K562 (cell line): ENCODE data around the gene FAM20B. TPM values are rescaled to one million over a fixed set of nuclear protein-coding genes. Genes with fewer than 3 reads are reported as not detected.
A peak's percentile ranks its signal among the peaks of the same experiment; 100 is the strongest.

Experiments used
- CCNT2 ChIP-seq: IDR thresholded peaks from 2 replicates; pipeline ENCODE4 v1.6.1; 2011; ENCODE audit warnings: borderline replicate concordance, low read depth, mild to moderate bottlenecking, moderate library complexity, mixed read lengths, low read length; ENCODE audit not compliant: insufficient read length; ENCODE audit errors: extremely low read depth
- DACH1 ChIP-seq: fragments of 450-650 bp; IDR thresholded peaks from 2 replicates; pipeline ENCODE4 v1.6.1; 2018; ENCODE audit not compliant: partially characterized antibody
- ELF1 ChIP-seq: fragments of 200-800 bp; sonication (Bioruptor generic); IDR thresholded peaks from 2 replicates; pipeline ENCODE4 v1.6.1; 2016; ENCODE audit warnings: missing genetic modification characterization, missing compliant biosample characterization
- HDAC6 ChIP-seq: IDR thresholded peaks from 2 replicates; pipeline ENCODE4 v1.6.1; 2012; ENCODE audit warnings: low read depth, mild to moderate bottlenecking, control low read depth, inconsistent platforms, low read length, moderate library complexity
- HLTF ChIP-seq: fragments of 450-650 bp; IDR thresholded peaks from 2 replicates; pipeline ENCODE4 v1.6.1; 2016
- HMG20A ChIP-seq: fragments of 450-650 bp; formaldehyde crosslinking; conservative IDR thresholded peaks from 2 replicates; pipeline ENCODE4 v1.4.0; 2020; ENCODE audit warnings: mild to moderate bottlenecking, mixed read lengths
- KLF6 ChIP-seq: fragments of 250-450 bp; sonication (Bioruptor Pico); IDR thresholded peaks from 2 replicates; pipeline ENCODE4 v1.4.0; 2020; ENCODE audit warnings: mild to moderate bottlenecking, moderate library complexity, borderline replicate concordance
- NCOR1 ChIP-seq: fragments of 450-650 bp; IDR thresholded peaks from 2 replicates; pipeline ENCODE4 v1.6.1; 2016; ENCODE audit warnings: mild to moderate bottlenecking, moderate library complexity
- PHB ChIP-seq: fragments of 250-450 bp; sonication (Bioruptor Pico); IDR thresholded peaks from 2 replicates; pipeline ENCODE4 v1.5.0; 2021
- POLR2AphosphoS2 ChIP-seq: IDR thresholded peaks from 2 replicates; pipeline ENCODE4 v1.6.1; 2012; ENCODE audit warnings: low read length, improper control_type of control experiment
- SRSF7 ChIP-seq: fragments of 200-400 bp; formaldehyde crosslinking; optimal IDR thresholded peaks from 2 replicates; pipeline ENCODE3; 2017; ENCODE audit warnings: mild to moderate bottlenecking, low read depth, low read length
- U2AF1 ChIP-seq: fragments of 200-400 bp; formaldehyde crosslinking; optimal IDR thresholded peaks from 2 replicates; pipeline ENCODE3; 2017; ENCODE audit warnings: mild to moderate bottlenecking, low read depth, low read length, moderate library complexity
- XRCC4 ChIP-seq: IDR thresholded peaks from one replicate; pipeline ENCODE4 v1.6.1; 2011; ENCODE audit not compliant: insufficient read depth, insufficient read length; ENCODE audit errors: extremely low read depth
- ZKSCAN3 ChIP-seq: fragments of 250-450 bp; sonication (Bioruptor Pico); IDR thresholded peaks from 2 replicates; pipeline ENCODE4 v1.4.0; 2020
- ZNF165 ChIP-seq: fragments of 250-450 bp; sonication (Bioruptor Pico); IDR thresholded peaks from 2 replicates; pipeline ENCODE4 v1.4.0; 2020; ENCODE audit warnings: borderline replicate concordance
- ZNF253 ChIP-seq: fragments of 250-450 bp; sonication (Bioruptor Pico); conservative IDR thresholded peaks from 2 replicates; pipeline ENCODE4 v1.6.1; 2021; ENCODE audit warnings: mild to moderate bottlenecking
- ZNF41 ChIP-seq: fragments of 250-450 bp; sonication (Bioruptor Pico); conservative IDR thresholded peaks from 2 replicates; pipeline ENCODE4 v1.4.0; 2020; ENCODE audit warnings: mild to moderate bottlenecking
- ZSCAN32 ChIP-seq: fragments of 450-650 bp; formaldehyde crosslinking; IDR thresholded peaks from 2 replicates; pipeline ENCODE4 v1.4.0; 2020; ENCODE audit warnings: mild to moderate bottlenecking, moderate library complexity
- polyA plus RNA-seq, 8 experiments: library from polyadenylated mRNA; depleted of rRNA in 4 of 8; stranded (reverse) in 5 of 8; unstranded in 3 of 8; fragments of >200 nt; fragmentation: Nextera tagmentation in 2 of 8; fragmentation: Illumina TruSeq in 1 of 8; extraction: Ambion mirVana in 2 of 8; extraction: Trizol in 1 of 8; gene quantifications; 2 replicates each; pipeline versions ENCODE4 v1.2.1 to v1.2.3, GENCODE V29; 2011 to 2014; ENCODE audit warnings: inconsistent platforms in 1 of 8, missing spikeins in 1 of 8
- total RNA-seq, 7 experiments: library from RNA; depleted of rRNA in 6 of 7; stranded (reverse); fragments of >200 nt in 6 of 7; fragmentation: Illumina TruSeq in 2 of 7; extraction: Trizol in 2 of 7; gene quantifications; 2 replicates each; pipeline versions ENCODE4 v1.2.1 to v1.2.3, GENCODE V29; 2011 to 2021; ENCODE audit warnings: low replicate concordance in 1 of 7
- TF ChIP-seq, protein P1 (sequence below), 2 experiments: fragments of 450-650 bp; conservative IDR thresholded peaks; 2 replicates each; pipeline ENCODE4 v1.6.1; 2017; ENCODE audit warnings: mild to moderate bottlenecking in 2 of 2, moderate library complexity in 2 of 2
- TF ChIP-seq, protein P2 (sequence below): sonication (generic); formaldehyde crosslinking; IDR thresholded peaks from 2 replicates; pipeline ENCODE4 v1.8.1; 2022; ENCODE audit warnings: missing genetic modification reagents
- TF ChIP-seq, protein P3 (sequence below): sonication (generic); formaldehyde crosslinking; IDR thresholded peaks from 2 replicates; pipeline ENCODE4 v1.8.1; 2023; ENCODE audit warnings: mild to moderate bottlenecking, missing genetic modification reagents
- TF ChIP-seq, protein P4 (sequence below): sonication (generic); formaldehyde crosslinking; IDR thresholded peaks from 2 replicates; pipeline ENCODE4 v1.8.1; 2023; ENCODE audit warnings: mild to moderate bottlenecking, missing genetic modification reagents

The FAM20B gene
- total and polyA plus RNA-seq, 9 of the 15 experiments (the other 6 are each of a cell fraction or from before 2014, with no cell fraction given), result 7.2 to 67.5 (median 42.9) TPM

DNA sequence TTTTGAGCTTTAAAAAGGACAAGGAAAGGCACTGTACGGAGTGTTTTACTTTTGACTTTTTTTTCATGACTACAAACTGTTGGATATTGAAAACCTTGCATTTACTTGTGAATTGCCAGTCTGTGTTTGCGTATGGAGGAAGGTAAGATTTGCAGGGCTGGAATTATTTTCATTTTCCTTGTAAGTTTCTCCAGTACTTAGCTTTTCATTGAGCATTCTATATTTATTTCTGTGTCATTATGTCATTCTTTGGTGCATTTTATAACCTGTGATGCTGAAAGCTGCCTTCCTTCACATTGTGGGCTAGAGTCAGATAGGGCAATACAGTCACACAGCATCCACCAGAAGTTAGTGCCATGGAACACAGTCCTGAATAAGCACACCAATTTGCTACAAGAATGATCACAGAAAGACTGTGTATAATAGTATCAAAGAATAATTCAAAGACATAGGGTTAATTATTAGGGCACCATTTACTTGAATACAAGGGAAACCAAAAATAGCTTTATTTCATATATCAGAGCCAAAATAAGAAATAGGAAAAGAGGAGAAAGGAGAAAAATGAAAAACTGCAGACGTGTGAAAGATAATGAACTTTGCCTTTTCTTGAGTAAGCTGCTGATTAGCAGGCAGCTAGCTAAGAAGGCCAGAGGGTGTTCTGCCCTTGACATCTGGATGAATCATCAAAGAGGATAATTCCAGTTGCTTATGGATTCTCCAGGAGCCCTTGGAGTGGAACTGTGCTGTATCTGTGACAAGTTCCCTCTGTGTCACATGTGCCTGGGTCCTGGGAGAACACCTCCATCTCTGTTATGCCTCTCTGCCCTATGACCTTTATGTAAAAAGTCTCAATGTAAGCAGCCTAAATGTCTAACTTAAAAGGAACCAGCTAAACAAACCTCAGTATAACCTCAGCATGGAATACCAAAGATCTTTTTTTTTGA lies 8.0 kb upstream of the FAM20B start (continued):
- TF ChIP-seq HMG20A (no peak), KLF6 (CRISPR knock-in tag) (no peak), SRSF7 (no peak), U2AF1 (no peak), ELF1 (tag) (no peak), DACH1 (no peak), HLTF (no peak), HDAC6 (no peak), ZNF165 (CRISPR knock-in tag) (no peak), ZNF253 (no peak), PHB (CRISPR knock-in tag) (no peak), XRCC4 (no peak), CCNT2 (no peak), POLR2AphosphoS2 (no peak), ZSCAN32 (CRISPR knock-in tag) (no peak), ZNF41 (CRISPR knock-in tag) (no peak), NCOR1 (peak; percentile 48; the same call in 1 of the 2 replicates), ZKSCAN3 (CRISPR knock-in tag) (no peak)
- TF ChIP-seq, protein P1, sequence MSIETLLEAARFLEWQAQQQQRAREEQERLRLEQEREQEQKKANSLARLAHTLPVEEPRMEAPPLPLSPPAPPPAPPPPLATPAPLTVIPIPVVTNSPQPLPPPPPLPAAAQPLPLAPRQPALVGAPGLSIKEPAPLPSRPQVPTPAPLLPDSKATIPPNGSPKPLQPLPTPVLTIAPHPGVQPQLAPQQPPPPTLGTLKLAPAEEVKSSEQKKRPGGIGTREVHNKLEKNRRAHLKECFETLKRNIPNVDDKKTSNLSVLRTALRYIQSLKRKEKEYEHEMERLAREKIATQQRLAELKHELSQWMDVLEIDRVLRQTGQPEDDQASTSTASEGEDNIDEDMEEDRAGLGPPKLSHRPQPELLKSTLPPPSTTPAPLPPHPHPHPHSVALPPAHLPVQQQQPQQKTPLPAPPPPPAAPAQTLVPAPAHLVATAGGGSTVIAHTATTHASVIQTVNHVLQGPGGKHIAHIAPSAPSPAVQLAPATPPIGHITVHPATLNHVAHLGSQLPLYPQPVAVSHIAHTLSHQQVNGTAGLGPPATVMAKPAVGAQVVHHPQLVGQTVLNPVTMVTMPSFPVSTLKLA (conservative IDR thresholded peaks at IDR 0.05), result peak in 1 of 2 experiments; percentile 57; a peak in 2 of 4 replicates
- TF ChIP-seq, protein P2, sequence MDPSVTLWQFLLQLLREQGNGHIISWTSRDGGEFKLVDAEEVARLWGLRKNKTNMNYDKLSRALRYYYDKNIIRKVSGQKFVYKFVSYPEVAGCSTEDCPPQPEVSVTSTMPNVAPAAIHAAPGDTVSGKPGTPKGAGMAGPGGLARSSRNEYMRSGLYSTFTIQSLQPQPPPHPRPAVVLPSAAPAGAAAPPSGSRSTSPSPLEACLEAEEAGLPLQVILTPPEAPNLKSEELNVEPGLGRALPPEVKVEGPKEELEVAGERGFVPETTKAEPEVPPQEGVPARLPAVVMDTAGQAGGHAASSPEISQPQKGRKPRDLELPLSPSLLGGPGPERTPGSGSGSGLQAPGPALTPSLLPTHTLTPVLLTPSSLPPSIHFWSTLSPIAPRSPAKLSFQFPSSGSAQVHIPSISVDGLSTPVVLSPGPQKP (CRISPR knock-in tag), result no peak
- TF ChIP-seq, protein P3, sequence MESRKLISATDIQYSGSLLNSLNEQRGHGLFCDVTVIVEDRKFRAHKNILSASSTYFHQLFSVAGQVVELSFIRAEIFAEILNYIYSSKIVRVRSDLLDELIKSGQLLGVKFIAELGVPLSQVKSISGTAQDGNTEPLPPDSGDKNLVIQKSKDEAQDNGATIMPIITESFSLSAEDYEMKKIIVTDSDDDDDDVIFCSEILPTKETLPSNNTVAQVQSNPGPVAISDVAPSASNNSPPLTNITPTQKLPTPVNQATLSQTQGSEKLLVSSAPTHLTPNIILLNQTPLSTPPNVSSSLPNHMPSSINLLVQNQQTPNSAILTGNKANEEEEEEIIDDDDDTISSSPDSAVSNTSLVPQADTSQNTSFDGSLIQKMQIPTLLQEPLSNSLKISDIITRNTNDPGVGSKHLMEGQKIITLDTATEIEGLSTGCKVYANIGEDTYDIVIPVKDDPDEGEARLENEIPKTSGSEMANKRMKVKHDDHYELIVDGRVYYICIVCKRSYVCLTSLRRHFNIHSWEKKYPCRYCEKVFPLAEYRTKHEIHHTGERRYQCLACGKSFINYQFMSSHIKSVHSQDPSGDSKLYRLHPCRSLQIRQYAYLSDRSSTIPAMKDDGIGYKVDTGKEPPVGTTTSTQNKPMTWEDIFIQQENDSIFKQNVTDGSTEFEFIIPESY (CRISPR knock-in tag), result no peak
- TF ChIP-seq, protein P4, sequence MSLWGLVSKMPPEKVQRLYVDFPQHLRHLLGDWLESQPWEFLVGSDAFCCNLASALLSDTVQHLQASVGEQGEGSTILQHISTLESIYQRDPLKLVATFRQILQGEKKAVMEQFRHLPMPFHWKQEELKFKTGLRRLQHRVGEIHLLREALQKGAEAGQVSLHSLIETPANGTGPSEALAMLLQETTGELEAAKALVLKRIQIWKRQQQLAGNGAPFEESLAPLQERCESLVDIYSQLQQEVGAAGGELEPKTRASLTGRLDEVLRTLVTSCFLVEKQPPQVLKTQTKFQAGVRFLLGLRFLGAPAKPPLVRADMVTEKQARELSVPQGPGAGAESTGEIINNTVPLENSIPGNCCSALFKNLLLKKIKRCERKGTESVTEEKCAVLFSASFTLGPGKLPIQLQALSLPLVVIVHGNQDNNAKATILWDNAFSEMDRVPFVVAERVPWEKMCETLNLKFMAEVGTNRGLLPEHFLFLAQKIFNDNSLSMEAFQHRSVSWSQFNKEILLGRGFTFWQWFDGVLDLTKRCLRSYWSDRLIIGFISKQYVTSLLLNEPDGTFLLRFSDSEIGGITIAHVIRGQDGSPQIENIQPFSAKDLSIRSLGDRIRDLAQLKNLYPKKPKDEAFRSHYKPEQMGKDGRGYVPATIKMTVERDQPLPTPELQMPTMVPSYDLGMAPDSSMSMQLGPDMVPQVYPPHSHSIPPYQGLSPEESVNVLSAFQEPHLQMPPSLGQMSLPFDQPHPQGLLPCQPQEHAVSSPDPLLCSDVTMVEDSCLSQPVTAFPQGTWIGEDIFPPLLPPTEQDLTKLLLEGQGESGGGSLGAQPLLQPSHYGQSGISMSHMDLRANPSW (CRISPR knock-in tag), result no peak
